Stromal cell of bone marrow (primary cell): ENCODE results near the gene TAF11.
"Not testable (repeated sequence)": the region's sequence is repeated elsewhere in the genome, so short reads cannot be mapped to it uniquely, and the experiment has no call there.

ENCODE experiments used
- DNase-seq: peaks from one replicate; pipeline ENCODE4 v3.0.0-alpha.2; 2012; ENCODE audit warnings: low read depth

The TAF11 gene

GRCh38 chr6:34887753-34888513, at the start of gene TAF11:
TSS of gene TAF11 (minus strand) at chr6:34888042. CDS start at chr6:34887957, 85 bp downstream.
- DNase-seq, result peak; percentile 92

DNA sequence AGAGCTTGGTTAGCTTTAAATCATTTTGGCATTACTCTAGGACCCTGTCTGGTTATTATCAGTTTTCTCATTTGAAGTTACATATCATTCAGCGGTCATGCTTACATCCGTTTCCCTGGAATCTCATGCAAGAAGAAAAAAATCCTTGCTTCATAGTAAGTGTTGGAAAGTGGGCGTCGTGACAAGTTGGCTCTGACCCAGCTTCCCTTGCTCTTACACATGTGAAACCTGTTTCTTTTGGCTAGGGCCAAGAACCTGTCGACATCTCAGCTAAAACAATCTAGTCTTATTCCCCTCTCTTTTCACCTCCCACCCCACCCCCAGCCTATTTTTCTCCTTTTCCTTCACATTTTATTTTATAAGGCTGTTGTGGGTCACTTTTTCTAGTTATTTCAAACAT, 46.7 kb upstream of the TAF11 start:
- no peak for DNase-seq

- DNase-seq, result not testable (repeated sequence)
These were observed 44.4 kb upstream of the TAF11 start for GRCh38 chr6:34932202-34932601.

- DNase-seq, result no peak
These were observed 42.4 kb upstream of the TAF11 start for GRCh38 chr6:34930221-34930620.

DNA sequence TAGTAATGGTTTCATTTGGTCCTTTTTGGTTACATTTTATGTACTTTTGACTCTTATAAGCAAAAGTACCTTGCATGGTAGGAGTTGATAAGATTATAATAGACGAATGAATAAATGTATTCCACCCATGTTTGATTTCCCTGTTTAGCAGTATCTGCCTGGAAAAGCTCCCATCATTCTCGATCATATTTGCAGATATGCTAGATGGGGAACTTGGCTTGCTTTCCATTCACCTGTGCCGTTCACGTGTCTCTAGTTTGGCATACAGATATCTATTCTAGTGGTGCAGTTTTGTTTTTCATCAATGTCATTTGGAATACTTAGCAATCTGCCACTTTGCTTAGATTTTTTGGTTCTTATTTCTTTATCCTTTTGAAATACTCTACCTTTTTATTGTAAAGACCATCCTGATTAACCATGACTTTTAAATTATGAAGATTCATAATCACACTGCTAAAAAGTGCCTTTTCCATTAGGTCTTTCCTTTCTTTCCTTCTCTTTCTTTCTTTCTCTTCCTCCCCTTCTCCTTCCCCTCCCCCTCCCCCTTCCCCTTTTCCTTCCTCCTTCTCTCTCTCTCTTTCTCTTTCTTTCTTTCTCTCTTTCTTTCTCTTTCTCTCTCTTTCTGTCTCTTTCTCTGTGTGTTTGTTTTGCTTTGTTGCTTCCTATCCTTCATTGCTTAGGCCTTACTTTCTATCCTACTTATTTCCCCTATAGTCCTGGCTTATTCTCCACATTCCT, 41.6 kb upstream of the TAF11 start:
- DNase-seq, result no peak

GRCh38 chr6:34928695-34929094, 40.9 kb upstream of the TAF11 start:
- DNase-seq, result no peak

GRCh38 chr6:34928220-34928619, 40.4 kb upstream of the TAF11 start:
- DNase-seq, result no peak

- DNase-seq, result peak; percentile 21
These were observed 38.8 kb upstream of the TAF11 start for GRCh38 chr6:34926655-34927054.

- DNase-seq, result no peak
These were observed 37.2 kb upstream of the TAF11 start for GRCh38 chr6:34924831-34925625.

DNA sequence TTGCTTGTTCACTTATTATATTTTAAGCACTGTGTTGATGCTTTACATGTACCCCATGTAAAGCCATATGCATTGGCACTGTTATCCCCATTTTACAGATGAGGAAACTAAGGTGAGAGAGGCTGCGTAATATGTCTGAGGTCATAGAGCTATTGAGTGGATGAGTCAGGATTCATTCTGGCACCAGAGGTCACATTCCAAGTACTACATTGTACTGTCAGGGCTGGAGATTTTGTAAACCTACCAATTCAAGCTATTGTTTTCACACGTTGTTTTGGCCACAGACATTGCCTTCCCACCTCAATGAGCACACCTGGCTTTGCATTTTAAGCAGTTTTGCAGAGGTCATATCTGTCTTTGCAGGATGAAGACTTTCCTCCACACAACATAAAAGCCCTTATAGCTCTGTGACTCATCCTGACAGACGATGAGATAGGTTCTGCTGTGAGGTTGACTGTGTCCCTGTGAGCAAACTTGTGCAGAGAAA, 34.4 kb upstream of the TAF11 start:
- peak; percentile 26 for DNase-seq

DNA sequence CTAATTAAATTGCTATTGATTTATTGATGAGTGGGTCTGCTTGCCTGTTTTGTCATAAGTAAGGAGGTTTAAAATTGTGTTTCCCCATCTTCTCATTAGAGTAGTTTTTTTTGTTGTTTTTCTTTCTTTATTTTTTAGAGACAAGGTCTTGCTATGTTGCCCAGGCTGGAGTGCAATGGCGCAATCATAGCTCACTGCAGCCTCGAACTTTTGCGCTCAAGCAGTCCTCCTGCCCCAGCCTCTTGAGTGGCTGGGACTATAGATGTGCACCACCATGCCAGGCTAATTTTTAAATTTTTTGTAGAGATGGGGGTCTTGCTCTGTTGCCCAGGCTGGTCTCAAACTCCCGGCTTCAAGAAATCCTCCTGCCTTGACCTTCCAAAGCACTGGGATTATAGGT, 32.3 kb upstream of the TAF11 start:
- no peak for DNase-seq

DNA sequence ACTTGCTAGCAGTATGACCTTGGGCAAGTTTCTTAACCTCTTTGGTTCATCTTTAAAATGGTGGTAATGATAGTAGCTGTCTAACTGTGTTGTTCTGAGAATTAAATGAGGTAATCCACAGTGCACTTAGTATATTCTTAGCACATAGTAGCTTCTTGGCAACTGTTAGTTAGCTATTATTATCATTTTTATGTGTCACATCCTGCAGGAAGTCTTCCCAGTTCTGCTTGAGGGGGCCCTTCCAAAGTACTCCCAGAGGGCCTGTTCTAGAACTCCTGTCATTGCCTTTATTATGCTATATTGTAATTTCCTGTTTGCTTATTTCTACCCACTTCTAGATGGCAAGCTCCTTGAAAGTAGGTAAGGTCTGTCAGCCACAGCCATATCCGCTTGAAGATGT, 31.8 kb upstream of the TAF11 start:
- DNase-seq, result peak; percentile 19

- no peak for DNase-seq
These were observed 29.9 kb upstream of the TAF11 start for GRCh38 chr6:34917626-34918285.

GRCh38 chr6:34916348-34916967, 28.6 kb upstream of the TAF11 start:
- DNase-seq, result no peak

GRCh38 chr6:34914358-34914757, 26.5 kb upstream of the TAF11 start:
- no peak for DNase-seq

DNA sequence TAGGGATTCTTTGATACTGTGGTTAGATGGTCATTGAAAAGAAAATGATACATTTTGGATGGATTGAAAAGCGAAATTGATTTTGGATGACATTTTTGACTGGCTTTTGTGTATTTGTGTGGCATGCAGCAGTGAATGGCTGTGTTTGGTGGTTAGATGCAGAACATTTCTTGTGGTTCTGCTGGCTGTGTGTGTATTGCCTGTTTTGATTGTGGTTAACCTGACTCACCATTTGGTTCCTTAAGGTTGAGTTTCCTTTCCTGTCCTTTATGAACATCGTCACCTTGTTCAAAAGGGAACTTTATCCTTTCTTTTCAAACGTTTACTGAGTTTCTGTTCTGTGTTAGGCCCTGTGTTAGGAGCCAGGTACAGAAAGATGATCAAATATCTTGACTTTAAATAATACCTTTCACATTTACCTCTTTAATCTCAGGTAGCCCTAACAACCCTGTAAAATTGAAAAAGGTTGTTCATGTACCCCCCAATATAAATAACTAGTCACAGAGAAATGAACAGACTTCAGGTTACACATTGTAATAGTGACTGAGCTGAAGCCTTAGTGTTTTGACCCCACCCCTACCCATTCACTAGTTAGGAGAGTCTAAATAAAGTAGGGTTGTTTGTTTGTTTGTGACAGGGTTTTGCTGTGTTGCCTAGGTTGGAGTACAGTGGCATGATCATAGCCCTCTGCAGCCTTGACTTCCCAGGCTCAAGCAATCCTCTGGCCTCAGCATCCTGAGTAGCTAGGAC, 25.0 kb upstream of the TAF11 start:
- peak; percentile 36 for DNase-seq

DNA sequence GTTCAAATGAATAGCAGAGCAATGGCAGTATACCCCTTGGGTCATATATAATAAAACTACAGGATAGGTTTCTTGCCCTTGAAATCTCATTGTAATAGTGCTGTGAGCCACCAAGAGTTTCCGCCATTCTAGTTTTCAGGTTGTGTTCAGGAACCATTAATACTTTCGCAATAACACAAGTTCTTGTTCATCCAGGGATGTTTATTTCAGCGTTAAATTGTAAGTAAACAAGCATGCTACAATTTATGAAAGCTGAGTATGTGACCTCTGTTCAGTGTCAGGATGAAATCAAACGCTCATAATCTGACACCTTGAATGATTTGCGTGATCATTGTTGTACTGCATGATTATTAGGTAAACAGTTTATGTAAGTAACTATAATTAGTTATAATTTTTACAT, 24.0 kb upstream of the TAF11 start:
- DNase-seq, result no peak

GRCh38 chr6:34909320-34909883, 21.6 kb upstream of the TAF11 start:
- no peak for DNase-seq

DNA sequence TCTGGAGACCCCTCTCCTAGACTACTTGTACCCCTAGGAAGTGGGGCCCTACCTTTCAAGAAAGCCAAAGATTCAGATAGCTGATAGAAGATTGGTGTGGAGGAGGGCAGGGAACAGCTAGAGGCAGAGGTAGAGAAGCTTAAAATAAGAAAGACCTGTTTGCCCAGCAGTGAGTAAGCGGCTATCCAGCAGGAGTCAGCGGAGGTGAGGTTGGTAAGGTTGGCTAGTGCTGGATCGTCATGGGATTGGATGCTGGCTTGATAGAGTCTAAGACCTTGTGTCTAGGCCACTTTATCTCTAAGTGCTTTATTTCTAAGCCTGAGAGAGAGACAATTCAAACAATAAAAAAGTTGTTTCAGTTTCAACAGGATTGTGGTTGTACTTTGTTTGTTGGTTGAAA, 20.4 kb upstream of the TAF11 start:
- no peak for DNase-seq

- DNase-seq, result no peak
These were observed 19.0 kb upstream of the TAF11 start for GRCh38 chr6:34906826-34907225.
